HepG2 (cell line): ENCODE data around the gene ENGASE. TPM values are rescaled to one million over a fixed set of nuclear protein-coding genes. Genes with fewer than 3 reads are reported as not detected.

ENCODE experiments used
- ARNT2 ChIP-seq: sonication (generic); formaldehyde crosslinking; IDR thresholded peaks from 2 replicates; pipeline ENCODE4 v1.8.0; 2022; ENCODE audit warnings: mild to moderate bottlenecking, low read depth, missing genetic modification reagents, moderate library complexity
- CAMTA2 ChIP-seq: sonication (generic); formaldehyde crosslinking; IDR thresholded peaks from 2 replicates; pipeline ENCODE4 v1.4.0; 2020; ENCODE audit warnings: mild to moderate bottlenecking, missing genetic modification reagents, borderline replicate concordance
- EEA1 ChIP-seq: sonication (generic); formaldehyde crosslinking; IDR thresholded peaks from 2 replicates; pipeline ENCODE4 v1.5.1; 2020; ENCODE audit warnings: mild to moderate bottlenecking, missing genetic modification reagents, borderline replicate concordance
- FOSL1 ChIP-seq: sonication (generic); formaldehyde crosslinking; IDR thresholded peaks from 2 replicates; pipeline ENCODE4 v1.9.0; 2021; ENCODE audit warnings: missing genetic modification reagents, borderline replicate concordance
- FOXO4 ChIP-seq: sonication (generic); formaldehyde crosslinking; conservative IDR thresholded peaks from 2 replicates; pipeline ENCODE4 v1.8.1; 2023; ENCODE audit warnings: missing genetic modification reagents
- HNRNPL ChIP-seq: fragments of 200-400 bp; formaldehyde crosslinking; IDR thresholded peaks from 2 replicates; pipeline ENCODE4 v1.6.1; 2017; ENCODE audit warnings: mild to moderate bottlenecking, low read depth, low read length
- NFIB ChIP-seq: sonication (generic); formaldehyde crosslinking; IDR thresholded peaks from 2 replicates; pipeline ENCODE4 v1.9.0; 2021; ENCODE audit warnings: missing genetic modification reagents, mild to moderate bottlenecking, borderline replicate concordance
- PAF1 ChIP-seq: IDR thresholded peaks from 2 replicates; pipeline ENCODE4 v1.6.1; 2016; ENCODE audit warnings: missing genetic modification reagents, missing compliant biosample characterization
- PHF5A ChIP-seq: IDR thresholded peaks from one replicate; pipeline ENCODE4 v1.6.1; 2018; ENCODE audit warnings: low read depth, missing genetic modification reagents; ENCODE audit not compliant: unreplicated experiment
- SAFB2 ChIP-seq: sonication (generic); formaldehyde crosslinking; IDR thresholded peaks from 2 replicates; pipeline ENCODE4 v1.5.1; 2020; ENCODE audit warnings: missing genetic modification reagents, low read depth, mild to moderate bottlenecking, borderline replicate concordance
- SNAPC4 ChIP-seq: sonication (generic); formaldehyde crosslinking; IDR thresholded peaks from 2 replicates; pipeline ENCODE4 v1.4.0; 2020; ENCODE audit warnings: mild to moderate bottlenecking, missing genetic modification reagents
- TP53 ChIP-seq: sonication (generic); formaldehyde crosslinking; conservative IDR thresholded peaks from 2 replicates; pipeline ENCODE4 v1.4.0; 2020; ENCODE audit warnings: missing genetic modification reagents
- TRAFD1 ChIP-seq: sonication (generic); formaldehyde crosslinking; IDR thresholded peaks from 2 replicates; pipeline ENCODE4 v1.5.1; 2020; ENCODE audit warnings: missing genetic modification reagents, mild to moderate bottlenecking, borderline replicate concordance
- ZBTB38 ChIP-seq: sonication (generic); formaldehyde crosslinking; IDR thresholded peaks from 2 replicates; pipeline ENCODE4 v1.5.1; 2020; ENCODE audit warnings: mild to moderate bottlenecking, missing genetic modification reagents
- ZBTB7B ChIP-seq: sonication (generic); formaldehyde crosslinking; IDR thresholded peaks from 2 replicates; pipeline ENCODE4 v1.4.0; 2020; ENCODE audit warnings: missing genetic modification reagents
- ZNF232 ChIP-seq: sonication (generic); formaldehyde crosslinking; IDR thresholded peaks from 2 replicates; pipeline ENCODE4 v1.4.0; 2020; ENCODE audit warnings: missing genetic modification reagents, borderline replicate concordance
- ZNF484 ChIP-seq: sonication (generic); formaldehyde crosslinking; IDR thresholded peaks from 2 replicates; pipeline ENCODE4 v1.5.1; 2020; ENCODE audit warnings: mild to moderate bottlenecking, low read depth, missing genetic modification reagents, borderline replicate concordance
- ZNF547 ChIP-seq: sonication (generic); formaldehyde crosslinking; IDR thresholded peaks from 2 replicates; pipeline ENCODE4 v1.5.1; 2020; ENCODE audit warnings: mild to moderate bottlenecking, missing genetic modification reagents
- ZNF598 ChIP-seq: sonication (generic); formaldehyde crosslinking; IDR thresholded peaks from 2 replicates; pipeline ENCODE4 v1.5.1; 2020; ENCODE audit warnings: mild to moderate bottlenecking, missing genetic modification reagents, borderline replicate concordance
- ZNF605 ChIP-seq: sonication (generic); formaldehyde crosslinking; IDR thresholded peaks from 2 replicates; pipeline ENCODE4 v1.8.0; 2022; ENCODE audit warnings: mild to moderate bottlenecking, missing genetic modification reagents
- ZNF766 ChIP-seq: sonication (generic); formaldehyde crosslinking; IDR thresholded peaks from 2 replicates; pipeline ENCODE4 v1.5.0; 2020; ENCODE audit warnings: missing genetic modification reagents, borderline replicate concordance
- ZSCAN12 ChIP-seq: sonication (generic); formaldehyde crosslinking; IDR thresholded peaks from 2 replicates; pipeline ENCODE4 v1.9.0; 2021; ENCODE audit warnings: mild to moderate bottlenecking, missing genetic modification reagents
- polyA plus RNA-seq, 8 experiments: library from polyadenylated mRNA; depleted of rRNA in 3 of 8; stranded (reverse) in 7 of 8; unstranded in 1 of 8; fragments of >200 nt; fragmentation: Illumina TruSeq in 4 of 8; extraction: Trizol in 4 of 8; gene quantifications; 2 replicates each; pipeline versions ENCODE4 v1.2.1 to v1.2.3, GENCODE V29; 2011 to 2016; ENCODE audit warnings: low read depth in 4 of 8, missing spikeins in 1 of 8, mixed read lengths in 1 of 8; ENCODE audit not compliant: insufficient read depth in 1 of 8
- total RNA-seq, 5 experiments: library from RNA; depleted of rRNA; stranded (reverse); fragments of >200 nt; fragmentation: Illumina TruSeq; extraction: Trizol; gene quantifications; 2 replicates each; pipeline ENCODE4 v1.2.3, GENCODE V29; 2016; ENCODE audit warnings: low read depth in 1 of 5

Gene ENGASE
- total and polyA plus RNA-seq, 2 of the 13 experiments (the other 11 are each of a cell fraction or from before 2014, with no cell fraction given) = 10.6 to 18.1 TPM

GRCh38 chr17:79027925-79028491 is 46.6 kb upstream of the ENGASE start (continued):
- TF ChIP-seq TRAFD1 (CRISPR knock-in tag) (0 out of 2 replicates have a peak, but pooled peaks have one; percentile 30), FOSL1 (CRISPR knock-in tag) (no peak), ARNT2 (CRISPR knock-in tag) (peak; percentile 1; the same call in 1 of the 2 replicates), FOXO4 (CRISPR knock-in tag) (no peak), ZNF766 (CRISPR knock-in tag) (no peak), ZNF547 (CRISPR knock-in tag) (0 out of 2 replicates have a peak, but pooled peaks have one; percentile 25), PAF1 (CRISPR knock-in tag) (no peak), SNAPC4 (0 out of 2 replicates have a peak, but pooled peaks have one; percentile 20), NFIB (no peak), TP53 (CRISPR knock-in tag) (no peak), CAMTA2 (CRISPR knock-in tag) (no peak), ZNF605 (CRISPR knock-in tag) (peak; percentile 53; the same call in 1 of the 2 replicates), ZBTB7B (CRISPR knock-in tag) (no peak), ZBTB38 (peak; percentile 56; the same call in 1 of the 2 replicates), EEA1 (CRISPR knock-in tag) (0 out of 2 replicates have a peak, but pooled peaks have one; percentile 63), HNRNPL (peak; percentile 58; the same call in 1 of the 2 replicates), SAFB2 (CRISPR knock-in tag) (peak; percentile 84; the same call in 1 of the 2 replicates), PHF5A (CRISPR knock-in tag) (no peak), ZNF232 (CRISPR knock-in tag) (peak; percentile 18; the same call in 1 of the 2 replicates), ZNF484 (CRISPR knock-in tag) (no peak), ZNF598 (CRISPR knock-in tag) (peak; percentile 50; the same call in 1 of the 2 replicates), ZSCAN12 (no peak)
